Activated CD8-positive, alpha-beta memory T cell treated with anti-CD3 and anti-CD28 coated beads, Interleukin-2, amount 50 U/mL, for 4 hours (primary cell): ENCODE measurements around the gene MAD2L1BP.

ENCODE experiments used
- DNase-seq: peaks from one replicate; pipeline ENCODE4 v3.0.0-alpha.2; 2020

Gene MAD2L1BP

GRCh38 chr6:43667245-43668150 lies 31.9 kb downstream of the MAD2L1BP start:
- peak; percentile 77 for DNase-seq

DNA sequence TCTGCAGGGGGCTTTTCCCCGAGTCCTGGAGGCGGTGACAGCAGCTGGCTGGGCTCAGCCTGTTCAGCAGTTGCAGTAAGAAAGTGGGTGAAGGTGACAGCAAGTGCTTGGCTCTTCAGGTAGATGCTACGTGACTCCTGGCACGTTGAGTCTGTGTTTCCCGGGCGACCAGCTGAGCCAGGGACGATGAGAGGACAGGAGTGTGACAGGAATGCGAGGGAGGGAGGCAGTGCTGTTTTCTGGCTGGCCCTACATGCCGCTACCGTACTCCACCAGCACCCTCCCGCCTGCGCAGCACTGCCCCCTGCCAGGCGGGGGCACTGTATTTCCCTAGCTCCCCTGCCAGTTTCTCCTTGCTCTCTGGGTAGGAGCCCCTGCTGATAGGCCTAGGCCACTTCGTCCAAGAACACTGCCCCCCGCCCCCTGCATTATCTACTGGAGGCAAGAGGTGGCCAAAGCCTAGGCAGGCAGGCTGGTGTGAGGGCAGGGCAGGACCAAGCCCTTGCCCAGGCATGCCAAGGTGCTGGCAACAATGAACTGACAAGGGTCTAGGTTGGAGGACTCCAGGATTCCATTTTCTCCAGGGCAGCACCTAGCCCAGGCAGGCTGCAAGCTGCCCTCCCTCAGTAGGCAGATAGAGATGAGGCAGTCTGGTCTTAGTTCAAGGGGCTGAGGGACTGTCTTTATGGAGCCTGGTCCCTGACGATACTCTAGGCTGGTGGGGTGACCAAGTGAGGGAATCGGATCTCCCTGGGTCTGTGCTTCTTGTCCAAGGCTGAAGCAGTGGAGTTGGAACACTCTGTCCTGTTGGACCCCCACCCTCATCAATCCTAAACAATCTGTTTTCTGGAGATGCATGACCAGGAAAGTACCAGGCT lies 32.8 kb downstream of the MAD2L1BP start:
- peak; percentile 37 for DNase-seq

DNA sequence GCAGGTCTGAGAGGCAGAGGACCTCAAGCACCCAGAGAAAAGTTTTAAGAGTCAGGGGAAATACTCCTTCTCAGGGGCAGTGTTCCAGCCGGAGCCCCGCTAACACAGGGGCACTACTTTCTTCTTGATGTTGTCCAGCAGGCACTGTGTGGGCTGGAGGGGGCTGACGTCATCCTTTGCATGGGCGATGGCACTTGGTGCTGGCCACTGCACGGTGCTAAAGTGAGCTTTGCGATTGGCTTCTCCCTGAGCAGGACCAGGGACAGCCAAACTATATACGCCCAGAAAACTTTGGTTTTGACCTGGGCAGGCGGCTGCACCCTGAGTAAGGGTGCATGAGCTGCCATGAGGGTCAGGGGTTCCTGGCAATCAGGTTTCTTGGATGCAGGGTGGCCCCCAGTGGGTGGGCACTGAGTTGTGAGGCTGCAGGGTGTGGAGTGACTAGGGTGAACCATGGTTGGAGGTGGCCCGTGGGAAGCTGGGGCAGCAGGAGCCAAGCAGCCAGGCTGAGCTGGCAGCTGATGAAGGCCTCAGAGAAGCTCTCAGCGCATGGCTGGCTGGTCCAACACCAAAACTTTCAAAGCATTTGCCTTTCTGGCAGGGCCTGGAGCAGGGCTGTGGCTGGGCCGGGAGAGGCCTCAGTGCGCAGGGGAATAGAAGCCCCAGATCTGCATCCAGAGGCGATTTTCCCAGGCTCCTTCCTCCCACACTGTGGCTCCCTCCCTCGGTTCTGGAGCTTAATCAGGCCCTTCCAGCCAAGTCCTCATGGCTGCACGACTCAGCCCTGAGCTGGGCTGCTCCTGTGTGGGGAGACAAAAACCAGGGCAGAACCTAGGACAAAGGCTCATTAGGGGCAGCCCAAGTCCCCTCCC lies 33.6 kb downstream of the MAD2L1BP start:
- no peak for DNase-seq

- no peak for DNase-seq
Measured at GRCh38 chr6:43669922-43670622, 34.4 kb downstream of the MAD2L1BP start.

DNA sequence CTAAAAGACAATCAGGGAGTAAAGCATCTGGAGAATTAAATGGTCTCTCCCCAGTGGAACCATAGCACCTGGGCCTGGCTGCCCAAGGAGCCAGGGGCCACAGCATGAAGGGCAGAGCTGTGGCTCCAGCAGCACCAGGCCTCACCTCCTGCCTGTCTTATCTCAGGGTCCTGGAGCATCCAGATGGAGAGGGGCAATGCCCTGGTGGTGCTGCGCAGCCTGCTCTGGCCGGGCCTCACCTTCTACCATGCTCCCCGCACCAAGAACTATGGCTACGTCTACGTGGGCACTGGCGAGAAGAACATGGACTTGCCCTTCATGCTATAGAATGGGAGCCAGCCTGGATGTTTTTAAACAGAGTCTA lies 35.0 kb downstream of the MAD2L1BP start:
- no peak for DNase-seq

DNA sequence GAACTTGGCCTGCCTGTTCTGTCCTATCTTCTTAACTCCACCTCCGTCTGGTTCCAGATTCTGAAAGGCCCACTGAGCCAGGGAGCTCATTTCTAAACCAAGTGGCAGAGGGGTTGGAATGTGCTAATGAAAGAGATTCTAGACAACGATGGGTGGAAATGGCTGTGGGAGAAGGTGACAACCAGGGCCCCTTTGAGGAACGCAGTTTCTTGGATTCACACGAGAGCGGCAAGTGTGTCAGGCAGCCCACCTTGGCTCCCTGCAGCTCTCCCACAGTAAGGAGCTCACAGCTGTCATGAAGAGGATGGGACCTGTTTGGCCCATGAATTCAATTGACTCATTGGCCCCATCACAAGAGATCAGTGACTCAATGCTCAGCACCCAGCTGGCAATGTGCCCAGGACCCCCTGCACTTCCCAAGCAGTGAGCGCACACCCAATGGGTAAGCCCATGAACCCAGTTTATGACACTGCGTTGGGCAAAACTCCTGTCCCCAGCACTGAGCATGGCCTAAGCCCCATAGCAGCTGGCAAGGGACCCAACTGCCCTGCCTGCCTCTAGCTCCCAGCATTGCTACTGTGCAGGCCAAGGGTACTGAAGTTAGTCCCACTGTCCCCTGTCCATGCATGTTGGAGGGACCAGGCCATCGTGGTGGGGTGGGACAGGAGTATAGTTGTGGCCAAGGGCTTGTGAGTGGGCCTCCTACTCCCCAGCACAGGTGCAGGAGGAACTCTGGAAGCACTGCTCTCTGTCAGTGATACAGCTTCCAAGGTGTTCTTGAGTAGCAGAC lies 35.6 kb downstream of the MAD2L1BP start:
- DNase-seq, result no peak

GRCh38 chr6:43671801-43672690 lies 36.4 kb downstream of the MAD2L1BP start:
- DNase-seq, result no peak

DNA sequence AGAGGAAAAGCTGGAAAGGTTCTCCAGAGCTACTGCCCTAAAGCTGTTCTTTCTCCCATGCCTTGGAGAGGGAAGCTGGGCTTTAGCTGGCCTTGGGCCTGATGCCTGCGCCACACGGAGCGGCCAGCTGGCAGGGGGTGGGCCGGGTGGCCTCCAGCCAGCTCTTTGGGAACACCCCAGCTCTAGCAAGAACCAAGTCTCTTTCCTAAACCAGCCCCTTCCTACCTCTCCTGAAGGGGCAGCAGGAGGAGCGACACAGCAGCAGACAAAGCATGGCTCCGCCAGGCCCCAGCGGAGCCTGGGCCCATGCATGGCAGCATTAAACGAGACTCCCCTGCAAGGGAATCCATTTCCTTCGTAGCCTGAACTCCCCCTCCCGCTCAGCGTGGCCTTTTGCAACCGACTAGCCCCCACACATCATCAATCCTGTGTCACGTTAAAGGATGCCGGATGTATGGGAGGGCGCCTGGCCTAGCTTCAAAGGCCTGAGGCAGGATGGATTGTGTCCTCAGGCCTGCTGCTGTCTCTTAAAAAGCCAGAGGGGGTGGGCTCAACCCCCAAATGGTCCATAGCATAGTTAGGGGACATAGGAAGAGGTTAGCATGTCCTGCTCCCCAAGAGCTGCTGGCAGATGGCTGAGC lies 37.9 kb downstream of the MAD2L1BP start:
- DNase-seq, result no peak

GRCh38 chr6:43674291-43674690 lies 38.7 kb downstream of the MAD2L1BP start:
- DNase-seq, result no peak

GRCh38 chr6:43674921-43675320 lies 39.3 kb downstream of the MAD2L1BP start:
- DNase-seq, result no peak

DNA sequence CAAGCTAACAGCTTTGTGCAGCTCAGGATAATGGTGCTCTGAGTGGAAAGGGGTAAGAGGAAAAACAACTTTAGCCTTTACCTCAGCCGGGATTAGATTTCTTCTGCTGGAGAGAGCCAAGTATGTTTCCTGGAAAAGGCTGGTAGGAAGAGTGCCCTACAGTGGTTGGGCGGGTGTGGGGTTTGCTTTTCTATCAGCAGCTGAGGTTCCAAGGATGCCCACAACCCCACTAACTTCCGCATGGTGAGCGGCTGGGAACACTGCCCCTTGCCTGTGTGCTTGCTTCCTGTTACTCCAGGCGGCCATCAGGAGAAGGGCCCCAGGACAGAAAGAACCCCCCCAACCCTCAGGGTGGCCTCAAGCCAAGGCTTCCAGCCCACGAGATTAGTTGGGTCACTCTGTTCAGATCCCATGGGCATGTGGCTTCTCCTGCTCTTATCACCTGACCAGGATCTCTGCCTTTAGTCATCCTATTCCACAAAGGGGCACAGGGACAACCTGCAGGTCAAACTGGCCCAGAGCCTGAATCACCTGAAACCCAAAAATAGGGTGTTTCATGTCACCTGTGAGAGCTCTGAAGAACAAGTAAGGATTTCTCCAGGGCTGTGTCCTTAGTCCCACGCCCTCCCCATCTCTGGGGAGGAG lies 41.4 kb downstream of the MAD2L1BP start:
- DNase-seq, result no peak

DNA sequence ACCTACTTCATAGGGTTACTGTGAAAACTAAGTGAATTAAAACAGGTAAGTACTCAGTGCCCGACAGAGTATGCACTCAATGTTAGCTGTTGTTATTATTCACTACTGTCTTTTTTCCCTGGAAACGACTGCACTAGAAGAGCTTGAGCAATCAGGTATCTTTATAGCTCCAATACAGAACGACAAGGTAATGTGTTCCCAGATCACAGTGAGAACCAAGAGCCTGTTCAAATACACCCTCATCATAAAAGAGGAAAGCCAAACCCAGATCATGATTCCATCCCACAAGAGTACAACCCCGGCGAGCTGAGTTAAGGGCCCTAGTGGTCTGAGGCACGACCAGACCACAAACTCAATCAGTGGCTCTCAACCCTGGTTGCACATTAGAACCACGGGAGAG lies 42.1 kb downstream of the MAD2L1BP start:
- DNase-seq, result no peak

- no peak for DNase-seq
Measured at GRCh38 chr6:43678341-43678740, 42.7 kb downstream of the MAD2L1BP start.

GRCh38 chr6:43679057-43679456 lies 43.4 kb downstream of the MAD2L1BP start:
- DNase-seq, result no peak

GRCh38 chr6:43680308-43681200 lies 44.9 kb downstream of the MAD2L1BP start:
- no peak for DNase-seq

GRCh38 chr6:43681303-43681702 lies 45.7 kb downstream of the MAD2L1BP start:
- DNase-seq, result no peak

DNA sequence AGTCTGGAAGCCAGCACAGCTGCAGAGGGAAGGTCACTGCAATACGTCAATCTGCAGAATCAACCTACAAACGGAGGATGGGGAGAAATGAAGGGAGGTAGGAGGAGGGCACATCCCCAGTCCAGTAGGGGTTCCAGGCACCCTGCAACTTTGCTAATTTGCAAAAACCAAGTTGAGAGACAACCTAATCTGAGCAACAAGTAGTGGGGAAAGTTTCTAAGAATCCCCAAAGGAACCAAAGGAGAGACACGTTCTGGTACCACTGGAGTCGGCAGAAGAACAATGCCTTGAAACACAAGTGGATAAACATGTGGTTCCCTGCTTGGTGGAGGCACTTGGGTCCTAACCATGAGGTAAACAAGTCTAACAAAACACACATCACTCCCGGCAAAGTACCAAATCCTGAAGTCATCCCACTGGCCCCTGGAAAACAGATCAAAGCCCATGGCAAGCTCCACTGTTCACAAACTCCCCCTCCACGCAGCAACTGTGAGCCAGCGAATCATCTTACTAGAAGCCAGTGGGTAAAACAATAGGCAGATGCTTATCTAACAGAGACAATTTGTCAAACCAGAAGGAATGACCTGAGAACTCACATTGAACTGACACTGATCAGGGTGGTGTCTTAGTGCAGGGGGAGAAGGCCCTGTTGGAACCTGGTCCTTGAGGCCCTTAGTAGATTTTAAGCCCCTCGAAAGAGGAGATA lies 47.2 kb downstream of the MAD2L1BP start:
- no peak for DNase-seq
